Inferior parietal cortex (tissue), 1 donor: ENCODE data around the gene SLITRK1.

Experiments
- DNase-seq: peaks from one replicate; pipeline ENCODE4 v3.0.0-alpha.2; 2016; ENCODE audit errors: extremely low spot score

SLITRK1 gene

GRCh38 chr13:83865161-83866137 lies 16.8 kb downstream of the SLITRK1 start:
- no peak for DNase-seq

GRCh38 chr13:83853771-83854170 lies 28.5 kb downstream of the SLITRK1 start:
- no peak for DNase-seq

GRCh38 chr13:83845106-83845505 lies 37.2 kb downstream of the SLITRK1 start:
- no peak for DNase-seq

GRCh38 chr13:83839146-83839545 lies 43.1 kb downstream of the SLITRK1 start:
- no peak for DNase-seq

DNA sequence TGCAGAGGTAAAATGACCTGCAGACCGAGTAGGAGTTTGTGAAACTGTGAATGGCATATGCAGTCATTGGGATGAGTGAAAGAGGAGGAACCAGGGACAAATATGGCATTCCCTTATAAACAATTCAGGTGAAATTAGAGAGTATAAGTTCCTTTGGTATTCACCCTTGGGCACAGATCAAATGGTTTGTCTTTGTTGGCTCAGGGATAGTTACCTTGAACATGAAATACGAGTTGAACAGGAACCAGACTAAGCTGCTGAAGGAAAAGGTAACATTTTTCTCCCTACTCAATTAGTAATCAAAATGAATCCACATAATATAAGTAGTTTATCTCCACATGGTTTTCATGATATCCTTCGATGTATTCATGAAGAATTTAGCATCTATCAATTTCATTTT lies 50.5 kb downstream of the SLITRK1 start:
- DNase-seq = no peak

- DNase-seq = no peak
Measured at GRCh38 chr13:83829810-83830209, 52.5 kb downstream of the SLITRK1 start.

- no peak for DNase-seq
Measured at GRCh38 chr13:83827338-83827737, 54.9 kb downstream of the SLITRK1 start.
